GM19099 (cell line): ENCODE data around the gene EEFSEC.

ENCODE experiments used
- POLR2A ChIP-seq: IDR thresholded peaks from 3 replicates; pipeline ENCODE4 v1.6.1; 2011; ENCODE audit warnings: low read depth; ENCODE audit not compliant: insufficient read length; ENCODE audit errors: extremely low read depth

Gene EEFSEC

DNA sequence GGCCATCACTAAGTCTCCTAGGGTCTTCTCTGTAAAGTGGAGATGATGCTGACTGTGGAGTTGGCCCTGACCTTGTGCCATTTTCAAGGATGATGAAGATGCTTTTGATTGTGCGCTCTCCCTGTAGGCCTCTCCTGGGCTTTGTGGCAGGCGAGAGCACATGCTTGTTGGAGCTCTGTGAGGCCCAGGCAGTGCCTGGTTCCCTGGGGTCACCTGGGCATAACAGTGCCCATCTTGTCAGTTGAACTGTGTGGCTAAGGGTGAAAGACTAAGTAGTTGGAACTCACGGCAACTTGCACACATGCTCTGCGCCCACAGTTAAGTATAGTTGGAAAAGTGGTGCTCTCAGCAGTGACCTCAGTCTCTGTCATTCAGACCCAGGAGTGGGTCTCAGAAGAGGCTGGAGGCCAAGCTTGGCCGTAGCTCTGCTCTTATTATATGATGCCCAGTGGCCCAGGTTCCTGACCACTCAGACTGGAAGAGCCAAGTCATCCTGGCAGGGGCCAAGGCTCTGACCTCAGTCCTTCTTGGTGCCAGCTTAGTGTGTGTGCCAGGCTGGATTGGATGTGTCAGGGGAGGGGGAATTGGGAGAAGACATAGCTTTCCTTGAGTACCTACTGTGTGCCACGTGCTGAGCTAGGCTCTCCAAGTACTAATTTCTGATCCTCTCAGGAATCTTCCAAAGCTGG is 154.6 kb downstream of the EEFSEC start:
- TF ChIP-seq POLR2A: no peak

DNA sequence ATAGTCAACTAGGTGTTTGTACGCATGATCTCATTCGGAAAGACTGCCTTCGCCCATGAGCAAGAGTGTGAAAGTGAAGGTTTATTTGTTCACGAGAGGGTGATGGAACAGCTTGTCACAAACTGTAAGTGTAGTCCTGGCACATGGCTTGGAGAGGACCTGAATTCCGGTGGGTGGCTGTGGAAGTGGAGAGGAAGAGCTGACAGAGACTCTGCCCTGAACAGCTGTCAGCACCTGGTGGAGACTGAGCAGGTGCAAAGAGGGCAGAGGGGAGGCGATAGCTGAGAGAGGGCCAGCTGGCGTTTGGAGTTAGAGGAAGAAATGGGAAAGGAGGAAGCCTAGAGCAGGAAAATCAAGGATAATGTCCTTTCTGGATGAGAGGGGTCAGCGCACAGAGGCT is 155.7 kb downstream of the EEFSEC start:
- TF ChIP-seq POLR2A: no peak

DNA sequence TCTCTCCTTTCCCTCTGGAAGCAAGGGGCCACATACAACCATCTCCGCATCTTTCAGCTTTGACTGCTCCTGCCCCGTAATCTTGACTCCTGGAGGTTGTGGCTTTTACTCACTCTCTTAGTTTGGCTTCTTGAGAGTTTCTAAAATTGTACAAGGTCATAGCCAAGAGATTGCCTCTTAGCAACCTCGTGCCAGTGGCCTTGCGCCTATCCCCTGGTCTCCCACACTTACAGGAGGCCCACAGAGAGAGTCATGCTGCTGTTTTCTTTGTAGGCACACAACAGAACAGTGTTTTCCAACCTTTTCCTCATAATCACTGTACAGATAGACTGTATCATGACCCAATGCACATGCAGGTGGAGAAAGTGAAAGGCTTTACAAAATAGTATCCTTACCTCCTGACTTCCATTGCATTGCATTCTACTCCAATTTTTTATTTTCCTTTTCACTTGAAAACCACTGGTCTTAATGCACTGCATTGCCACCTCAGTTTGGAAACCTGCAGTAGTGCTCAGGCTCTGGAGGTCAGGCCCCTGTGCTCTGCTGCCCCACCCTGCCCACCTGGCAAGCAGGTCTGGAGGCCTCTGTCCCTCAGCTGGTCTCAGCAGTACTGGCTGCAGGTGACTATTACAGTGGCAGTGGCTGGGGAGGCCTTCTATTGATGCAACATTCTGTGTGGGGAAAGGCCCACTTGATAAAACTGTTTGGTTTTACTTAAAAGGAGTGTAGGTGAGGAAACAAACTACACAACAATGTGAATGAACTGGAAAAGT is 157.2 kb downstream of the EEFSEC start:
- TF ChIP-seq POLR2A: no peak

DNA sequence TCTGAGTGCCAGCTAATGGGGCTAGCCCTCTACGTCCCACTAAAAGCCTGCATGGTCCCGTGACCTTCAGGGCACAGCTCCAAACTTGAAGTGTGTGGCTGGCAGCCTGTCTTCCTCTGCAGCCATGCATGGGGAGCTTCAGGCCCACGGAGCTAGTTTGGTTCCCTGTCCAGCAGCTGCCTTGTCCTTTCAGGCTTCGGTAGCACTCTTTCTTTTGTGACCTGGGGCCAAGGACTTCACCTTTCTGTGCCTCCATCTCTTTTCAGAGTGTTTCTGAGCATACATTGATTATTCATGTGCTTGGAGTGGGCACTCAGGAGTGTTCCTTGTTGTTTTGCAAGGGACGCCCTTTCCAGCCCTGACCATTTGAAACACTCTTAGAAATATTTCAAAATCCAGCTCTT is 158.2 kb downstream of the EEFSEC start:
- TF ChIP-seq POLR2A: no peak

DNA sequence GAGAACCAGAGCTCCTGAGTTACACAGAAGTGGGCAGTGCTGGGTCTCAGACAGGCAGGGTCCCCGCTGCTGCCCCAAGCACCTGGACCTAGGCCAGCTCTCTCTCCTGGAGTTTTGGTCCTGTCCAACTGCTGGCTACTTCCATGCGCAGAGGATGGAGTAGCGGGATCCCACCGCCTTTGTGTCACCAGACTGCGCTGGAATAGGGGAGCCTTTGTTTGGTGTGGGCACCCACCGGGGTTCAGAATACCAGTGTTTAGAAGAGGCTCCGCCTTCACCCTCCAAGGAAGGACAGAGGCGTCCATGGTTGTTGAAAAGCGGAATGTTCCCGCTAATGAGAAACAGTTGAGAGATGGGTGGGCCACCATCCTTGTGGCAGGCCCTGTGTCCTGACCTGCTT is 159.0 kb downstream of the EEFSEC start:
- no peak for TF ChIP-seq POLR2A

DNA sequence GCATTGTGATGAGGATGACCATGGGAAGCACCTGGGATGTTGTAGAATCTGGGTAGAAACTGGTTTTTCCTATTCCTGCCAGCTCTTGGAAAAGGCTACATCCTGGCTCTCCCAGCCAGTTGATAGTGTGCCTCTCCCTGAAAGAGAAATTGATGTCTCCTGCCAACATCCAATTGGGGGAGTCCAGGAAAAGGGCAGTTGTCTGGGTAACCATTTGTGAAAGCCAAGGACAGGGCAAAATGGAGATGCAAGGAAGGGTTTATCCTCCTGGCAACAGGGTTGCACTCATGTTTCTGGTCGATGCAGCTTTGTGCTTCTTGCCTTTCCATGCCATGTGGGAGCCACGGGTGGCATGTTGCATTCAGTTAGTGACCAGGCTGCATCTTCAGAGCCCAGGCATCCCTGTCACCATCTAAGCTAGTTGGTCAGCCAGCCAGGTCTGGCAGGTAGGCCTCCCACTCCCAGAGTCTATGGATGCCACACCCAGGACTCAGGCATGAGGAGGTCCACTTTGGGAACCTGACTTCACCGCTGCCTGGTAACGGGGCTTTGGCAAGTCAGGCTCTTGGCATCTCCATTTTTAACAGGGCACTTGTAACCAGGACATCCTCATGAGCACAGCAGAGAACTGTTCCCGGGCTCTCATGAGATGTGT is 159.9 kb downstream of the EEFSEC start:
- TF ChIP-seq POLR2A: no peak

DNA sequence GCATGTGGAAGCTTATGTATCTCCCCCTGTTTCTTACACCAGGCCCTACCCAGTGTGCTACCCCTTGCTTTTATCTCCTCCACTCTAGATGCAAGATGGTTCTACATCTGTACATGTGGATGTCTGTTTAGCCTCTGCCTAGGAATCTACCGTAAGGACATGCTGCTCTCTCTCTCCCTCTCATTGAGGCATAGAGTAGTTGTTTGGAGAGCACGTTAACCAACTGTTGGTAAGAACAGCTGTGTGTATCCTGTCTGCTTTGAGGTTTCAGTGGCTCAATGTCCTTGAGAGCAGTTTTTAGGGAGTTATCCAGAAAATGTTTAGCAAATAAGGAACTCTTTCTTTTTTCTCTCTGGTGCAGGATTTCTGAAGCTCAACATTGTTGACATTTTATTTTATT is 160.7 kb downstream of the EEFSEC start:
- no peak for TF ChIP-seq POLR2A

DNA sequence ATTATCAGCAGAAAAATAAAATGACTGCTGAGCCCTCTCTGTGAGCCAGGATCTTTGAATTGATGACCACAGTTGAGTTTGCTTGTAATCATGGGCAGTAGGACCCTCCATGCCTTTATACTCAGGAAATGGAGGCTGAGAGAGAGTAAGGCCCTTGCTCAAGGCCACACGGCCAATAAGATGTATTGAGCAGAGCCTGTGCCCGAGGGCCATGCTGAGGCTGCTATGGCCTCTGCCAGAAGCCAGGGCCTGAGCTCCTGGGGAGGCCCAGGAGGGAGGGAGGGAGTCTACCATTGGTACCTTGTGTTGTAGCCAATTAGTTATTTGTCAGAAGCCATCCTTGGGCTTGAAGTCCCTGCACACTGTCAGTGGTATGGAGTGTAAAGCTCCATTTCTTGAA is 162.0 kb downstream of the EEFSEC start:
- TF ChIP-seq POLR2A: no peak

DNA sequence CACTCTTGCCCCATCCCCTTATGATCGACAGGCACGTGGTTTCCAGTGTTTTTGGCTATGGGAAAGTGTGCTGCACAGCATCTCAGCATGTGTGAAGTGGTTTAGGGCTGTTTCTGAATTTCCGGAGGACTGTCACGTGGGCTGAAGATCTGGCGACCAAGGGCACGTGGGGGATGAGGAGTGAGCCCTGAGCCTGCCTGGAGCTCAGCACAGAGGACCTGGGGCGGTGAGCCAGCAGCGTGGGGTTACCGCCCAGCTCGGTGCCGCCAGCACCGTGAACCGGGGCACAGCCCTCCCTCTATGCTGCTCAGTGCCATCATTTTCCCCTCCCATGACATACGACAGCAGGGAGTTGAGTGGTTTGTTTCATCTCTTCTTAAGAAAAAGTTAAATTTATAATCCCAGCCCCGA is 163.2 kb downstream of the EEFSEC start:
- TF ChIP-seq POLR2A: no peak

DNA sequence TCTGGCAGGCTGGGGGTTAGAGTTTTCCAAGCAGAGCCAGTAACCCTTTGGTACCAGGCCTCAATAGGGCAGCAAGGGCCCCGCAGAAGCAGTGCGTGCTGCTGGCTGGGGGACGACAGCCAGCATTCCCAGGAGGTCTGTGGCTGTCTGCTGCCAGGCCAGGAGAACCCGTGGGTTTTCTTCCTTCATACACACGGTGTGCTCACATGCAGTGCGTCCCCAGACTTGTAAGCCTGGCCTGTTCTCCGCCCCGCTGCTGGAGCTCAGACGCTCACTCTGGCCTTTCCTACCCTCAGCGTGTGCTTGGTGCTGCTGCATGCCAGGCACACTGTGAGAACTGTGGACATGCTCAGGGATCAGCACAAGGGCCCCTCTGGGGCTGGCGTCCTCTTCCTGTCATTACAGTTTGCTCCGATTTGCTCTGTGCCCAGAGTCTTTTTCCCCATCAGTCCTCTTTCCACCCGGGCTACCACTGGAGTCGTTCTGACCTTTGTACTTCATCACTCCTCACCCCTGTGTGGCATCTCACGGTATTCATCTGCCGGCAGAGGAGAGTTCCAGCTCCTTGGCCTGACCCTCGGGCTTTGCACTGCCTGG is 163.9 kb downstream of the EEFSEC start:
- no peak for TF ChIP-seq POLR2A

DNA sequence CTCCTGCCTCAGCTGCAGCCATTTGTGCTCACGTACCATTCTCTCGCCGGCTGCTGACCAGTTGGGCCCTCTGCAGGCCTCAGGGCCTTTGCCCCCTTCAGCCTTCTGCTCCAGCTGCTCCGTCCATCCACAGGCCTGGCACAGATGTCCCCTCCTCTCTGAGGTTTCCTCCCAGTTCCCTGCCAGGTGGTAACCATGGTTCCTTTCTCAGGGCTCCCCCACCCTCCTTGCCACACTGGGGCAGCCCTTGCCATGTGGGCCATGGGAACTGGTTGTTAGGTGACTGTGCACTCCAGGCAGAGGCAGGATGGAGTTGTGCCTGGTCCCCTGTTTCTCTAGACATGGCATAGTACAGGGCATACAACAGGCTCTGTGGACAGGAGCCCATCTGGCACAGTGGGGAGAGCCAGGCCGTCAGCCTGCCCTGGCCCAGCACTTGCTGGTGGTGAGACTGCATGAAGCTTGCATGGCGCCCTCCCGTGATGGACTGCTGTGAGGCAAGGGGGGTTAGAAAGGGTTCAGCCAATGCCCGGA is 164.5 kb downstream of the EEFSEC start:
- no peak for TF ChIP-seq POLR2A

DNA sequence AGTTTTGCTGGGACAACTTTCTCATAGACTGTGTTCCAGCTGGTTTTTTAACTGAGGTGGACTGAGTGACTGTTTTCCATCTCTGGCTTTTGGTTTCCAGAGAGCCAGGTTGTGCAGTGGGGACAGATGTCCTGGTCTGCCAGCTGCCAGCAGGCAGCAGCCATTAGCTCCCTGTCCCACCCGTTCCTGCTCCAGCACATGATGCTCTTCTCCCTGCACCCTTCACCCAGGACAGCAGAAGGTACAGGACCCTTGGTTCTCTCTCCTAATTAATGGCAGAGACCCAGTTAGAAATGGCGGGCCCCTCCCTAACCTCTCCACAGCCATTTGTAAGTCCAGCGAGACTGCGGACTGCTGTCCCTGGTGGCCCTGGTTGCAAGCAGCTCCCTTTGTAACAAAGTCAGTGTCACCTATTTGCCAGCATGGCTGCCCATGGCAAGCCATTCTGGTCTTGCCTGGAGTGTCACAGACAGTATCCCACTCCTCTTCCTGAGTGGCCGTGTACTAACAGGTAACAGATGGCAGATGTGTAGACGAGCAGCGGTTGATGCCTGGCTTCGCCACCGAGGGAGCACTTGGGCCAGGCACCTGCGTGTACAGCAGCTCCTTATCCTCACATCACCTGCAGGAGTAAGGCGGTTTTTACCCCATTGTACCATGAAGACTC is 165.1 kb downstream of the EEFSEC start:
- TF ChIP-seq POLR2A: no peak

DNA sequence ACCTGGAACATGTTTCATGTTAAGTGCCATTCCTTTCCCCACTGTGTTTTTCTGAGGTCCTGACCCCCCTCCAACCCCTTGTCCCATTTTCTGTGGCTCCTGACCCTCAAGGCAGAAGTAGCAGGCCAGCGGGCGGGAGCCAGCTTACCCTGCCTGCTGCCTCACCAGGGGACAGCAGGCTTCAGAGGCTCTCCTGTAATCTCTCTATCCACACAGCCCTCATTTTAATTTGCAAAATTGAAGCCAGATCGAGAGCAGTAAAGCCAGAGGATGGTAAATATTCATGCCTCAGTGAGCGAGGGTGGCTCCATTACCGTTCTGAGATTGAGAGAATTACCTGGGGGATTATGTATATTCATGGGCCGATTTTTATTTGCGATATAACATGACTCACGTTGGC is 165.8 kb downstream of the EEFSEC start:
- no peak for TF ChIP-seq POLR2A

DNA sequence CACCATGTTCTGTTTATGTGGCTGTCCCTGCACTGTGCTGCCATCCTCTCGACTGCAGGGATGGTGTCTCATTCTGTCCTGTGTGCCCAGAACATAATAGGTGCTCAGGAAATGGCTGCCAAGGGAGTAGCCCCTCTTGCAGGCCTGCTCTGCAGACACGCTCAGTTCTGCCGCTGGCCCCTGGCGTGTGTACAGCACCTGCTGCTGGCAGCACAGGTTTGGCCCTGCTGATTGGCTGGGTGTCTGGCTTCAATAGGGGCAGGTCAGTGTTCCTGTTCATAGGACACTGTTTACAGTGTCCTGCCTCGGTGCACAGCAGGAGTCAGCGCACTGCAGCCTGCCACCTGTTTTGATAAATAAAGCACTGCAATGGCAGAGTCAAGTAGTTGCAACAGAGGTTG is 166.5 kb downstream of the EEFSEC start:
- no peak for TF ChIP-seq POLR2A
